Measurements from ENCODE around the gene TFCP2. TPM values are rescaled to one million over a fixed set of nuclear protein-coding genes. Genes with fewer than 3 reads are reported as not detected.

TFCP2 gene
- total RNA-seq, 1 donor from 2014 or later: 45.1 TPM

GRCh38 chr12:51048661-51049251, 124.2 kb downstream of the TFCP2 start:
- intact Hi-C loops (cut with micrococcal nuclease): loop anchor here (1.0 to 2.0 kb wide), 10 partner anchors 23 to 1024 kb away; partner anchors contain the start of genes CSRNP2, POU6F1 and RACGAP1

DNA sequence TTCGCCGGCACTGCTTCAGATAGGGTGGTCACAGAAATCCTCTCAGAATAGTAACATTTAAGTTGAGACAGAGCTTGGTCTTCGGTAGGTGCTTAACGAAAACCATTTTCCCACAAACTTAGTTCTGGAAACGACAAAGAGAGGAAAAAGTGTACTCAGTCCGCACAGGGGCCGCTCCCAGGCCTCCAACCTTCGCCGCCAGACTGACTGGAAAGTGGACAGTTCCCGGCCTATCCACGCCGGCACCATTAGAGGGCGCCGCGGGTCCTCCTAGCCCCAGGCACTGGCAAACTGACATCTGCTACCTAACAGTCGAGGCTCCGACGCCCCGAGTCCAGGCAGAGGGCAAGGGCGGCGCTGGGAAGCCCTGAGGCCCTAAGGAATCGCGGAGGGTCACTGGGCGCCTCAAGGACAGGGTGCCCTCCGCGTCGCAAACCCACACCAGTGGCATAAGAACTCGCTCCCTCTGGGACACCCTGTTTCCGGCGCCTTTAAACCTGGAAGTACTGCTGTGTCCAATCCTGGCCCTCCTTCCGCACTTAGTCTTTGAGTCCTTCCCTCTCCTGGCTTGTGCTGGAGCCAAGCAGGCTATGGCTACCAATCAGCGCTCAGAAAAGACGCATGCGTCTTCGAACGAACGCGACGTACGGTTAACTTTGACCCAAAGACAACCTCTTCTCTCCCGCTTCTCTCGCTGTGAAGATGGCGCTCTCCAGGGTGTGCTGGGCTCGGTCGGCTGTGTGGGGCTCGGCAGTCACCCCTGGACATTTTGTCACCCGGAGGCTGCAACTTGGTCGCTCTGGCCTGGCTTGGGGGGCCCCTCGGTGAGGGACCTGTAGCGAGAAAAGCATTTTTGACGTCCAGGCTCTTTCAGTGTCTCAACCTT, 125.0 kb downstream of the TFCP2 start, which contains the start of gene LETMD1:
Gene LETMD1, plus strand, starts transcription at position 673 of the 886 bp plus-strand sequence. Its CDS starts 30 bp downstream, at position 703.
- intact Hi-C loops (cut with micrococcal nuclease): loop anchor here (1.0 to 2.0 kb wide), 12 partner anchors 23 to 1023 kb away; partner anchors contain the start of genes CSRNP2, LARP4, POU6F1 and RACGAP1

Other genes with a start within 250 kb of the TFCP2 start
- gene HIGD1C, start 220.6 kb downstream of the TFCP2 start, total RNA-seq: not detected in 2 replicates
- 51.8 and 52.1 TPM in 2 replicates for gene SLC11A2, start 146.8 kb downstream of the TFCP2 start, total RNA-seq
- gene LETMD1, start 124.8 kb downstream of the TFCP2 start, total RNA-seq: 69.4 and 78.5 TPM in 2 replicates
- 21.8 and 23.1 TPM in 2 replicates for gene CSRNP2, start 89.5 kb downstream of the TFCP2 start, total RNA-seq
- gene POU6F1, start 44.9 kb upstream of the TFCP2 start, total RNA-seq: 5.7 and 7.2 TPM in 2 replicates
- gene DAZAP2, start 65.7 kb upstream of the TFCP2 start, total RNA-seq: 241 and 251 TPM in 2 replicates
- gene SMAGP, start 97.3 kb upstream of the TFCP2 start, total RNA-seq: 0.98 and 2.4 TPM in 2 replicates
- gene BIN2, start 151.0 kb upstream of the TFCP2 start, total RNA-seq: 181 and 187 TPM in 2 replicates
- 0.22 TPM in 1 of 2 replicates, not detected in the other for gene CELA1, start 173.5 kb upstream of the TFCP2 start, total RNA-seq
- gene GALNT6, start 218.3 kb upstream of the TFCP2 start, total RNA-seq: 14.9 and 17.7 TPM in 2 replicates